NCI-H1048 (cell line): ENCODE data around the gene PARD3B.

Source experiments
- DNase-seq: peaks from one replicate; lab custom pipeline; 2025; lab: John Stamatoyannopoulos, UW

Gene PARD3B

DNA sequence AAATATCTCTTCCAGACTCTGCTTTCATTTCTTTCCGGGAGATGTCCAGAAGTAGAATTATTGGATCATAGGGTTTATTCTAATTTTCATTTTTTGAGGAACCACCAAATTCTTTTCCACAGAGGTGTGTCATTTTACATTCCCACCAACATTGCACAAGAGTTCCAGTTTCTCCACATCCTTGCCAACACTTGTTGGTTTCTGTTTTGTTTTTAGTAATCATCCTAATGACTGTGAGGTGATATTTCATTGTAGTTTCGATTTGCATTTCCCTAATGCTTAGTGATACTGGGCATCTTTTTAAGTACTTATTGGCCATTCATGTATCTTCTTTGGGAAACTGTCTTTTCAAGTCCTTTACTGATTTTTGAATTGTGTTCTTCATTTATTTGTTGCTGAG, 513.1 kb downstream of the PARD3B start:
- DNase-seq, result no peak

DNA sequence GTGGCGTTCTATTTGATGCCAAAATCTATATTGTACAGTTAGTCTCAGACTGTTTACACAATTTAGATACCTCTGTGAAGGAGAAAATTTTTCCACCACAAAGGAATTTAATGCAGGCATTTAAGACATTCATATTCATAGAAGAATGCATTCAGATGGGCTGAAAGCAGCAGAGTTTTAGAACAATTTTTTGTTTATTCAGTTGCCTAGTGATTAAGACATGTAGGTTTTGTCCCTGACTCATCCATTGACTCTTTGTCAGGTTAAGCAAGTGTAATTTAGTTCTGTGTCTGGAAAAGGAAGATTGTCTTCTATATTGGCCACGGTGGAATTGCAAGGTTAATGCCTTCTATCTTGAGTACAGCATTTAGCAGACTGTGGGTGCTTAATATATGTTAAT, 515.0 kb downstream of the PARD3B start:
- no peak for DNase-seq

DNA sequence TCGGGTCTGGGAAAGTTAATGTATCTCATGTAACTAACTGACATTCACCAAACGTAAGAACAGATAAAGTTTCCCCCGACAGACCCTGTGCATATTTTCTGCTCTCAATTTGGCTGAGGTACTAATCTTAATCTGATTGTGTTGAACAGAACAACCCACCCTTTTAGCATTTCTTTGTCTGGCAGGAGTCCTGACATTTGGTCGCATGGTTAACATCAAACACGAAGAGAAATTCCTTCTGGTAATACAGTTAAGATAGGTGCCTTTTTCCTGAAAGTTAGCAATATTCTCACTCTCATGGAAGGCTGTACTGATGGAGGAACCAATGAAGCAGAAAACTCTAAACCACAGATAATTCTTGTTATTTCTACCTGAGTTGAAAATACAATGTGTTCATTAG, 520.8 kb downstream of the PARD3B start:
- no peak for DNase-seq

DNA sequence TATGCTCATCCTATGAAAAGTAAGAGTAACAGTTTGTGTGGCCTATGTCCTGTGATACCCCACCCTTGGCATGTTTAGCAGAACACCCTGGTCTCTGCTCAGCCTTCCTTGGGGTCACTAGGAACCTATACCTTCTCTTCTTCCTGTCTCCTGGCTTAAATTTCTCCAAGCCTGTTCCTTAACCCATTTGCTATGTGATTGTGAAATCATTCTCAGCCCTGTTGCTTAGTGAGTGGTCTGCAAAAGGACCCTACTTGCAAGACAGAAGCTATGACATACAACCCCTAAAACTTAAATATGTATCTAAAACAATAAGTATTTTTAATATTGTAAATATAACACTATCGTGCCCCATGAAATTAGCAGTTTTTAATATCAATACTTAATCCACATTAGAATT, 524.7 kb downstream of the PARD3B start:
- DNase-seq, result no peak

DNA sequence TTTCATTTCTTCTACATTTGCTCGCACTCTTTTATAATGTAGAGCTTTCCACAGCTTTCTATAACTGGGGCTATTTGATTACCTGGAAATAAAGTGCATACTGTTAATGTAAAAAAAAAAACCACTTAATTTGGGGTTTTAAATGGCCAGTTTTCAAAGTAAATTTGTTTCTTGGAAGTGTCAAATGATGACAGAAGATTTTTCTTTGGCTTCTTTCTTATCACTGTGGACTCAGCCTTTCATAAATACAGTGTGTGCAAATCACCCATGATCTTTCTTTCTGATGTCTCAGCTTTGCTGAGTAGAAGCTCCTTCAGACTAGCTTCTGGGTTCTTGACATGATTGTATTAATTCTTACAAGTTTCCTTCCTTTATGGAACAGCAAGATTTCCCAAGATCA, 525.6 kb downstream of the PARD3B start:
- DNase-seq, result no peak

DNA sequence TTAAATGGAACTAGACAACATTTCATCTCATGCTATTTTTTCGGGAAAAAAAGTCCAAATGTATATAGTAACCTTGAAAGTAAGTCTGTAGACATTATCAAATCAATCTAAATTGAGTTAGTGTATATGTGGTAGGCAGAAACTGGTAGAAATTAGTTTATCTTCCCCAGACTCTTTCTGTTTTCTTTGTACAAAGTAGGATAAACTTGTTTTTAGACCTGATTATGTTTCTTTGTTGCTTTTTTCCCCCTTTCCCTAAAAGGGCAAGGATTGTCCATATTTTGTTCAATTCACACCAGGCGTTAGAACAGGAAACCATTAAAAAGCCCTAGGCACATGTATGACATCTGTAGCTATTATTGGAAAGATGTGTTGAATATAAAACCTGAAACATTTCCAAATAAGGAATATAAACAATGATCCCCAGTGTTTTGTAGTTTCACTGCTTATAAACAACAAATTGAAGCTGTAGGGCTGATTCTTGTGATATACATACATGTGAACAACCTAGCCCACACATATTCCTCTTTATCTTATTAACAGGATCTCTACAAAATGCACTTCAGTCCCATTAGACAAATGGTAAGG, 528.3 kb downstream of the PARD3B start:
- no peak for DNase-seq

DNA sequence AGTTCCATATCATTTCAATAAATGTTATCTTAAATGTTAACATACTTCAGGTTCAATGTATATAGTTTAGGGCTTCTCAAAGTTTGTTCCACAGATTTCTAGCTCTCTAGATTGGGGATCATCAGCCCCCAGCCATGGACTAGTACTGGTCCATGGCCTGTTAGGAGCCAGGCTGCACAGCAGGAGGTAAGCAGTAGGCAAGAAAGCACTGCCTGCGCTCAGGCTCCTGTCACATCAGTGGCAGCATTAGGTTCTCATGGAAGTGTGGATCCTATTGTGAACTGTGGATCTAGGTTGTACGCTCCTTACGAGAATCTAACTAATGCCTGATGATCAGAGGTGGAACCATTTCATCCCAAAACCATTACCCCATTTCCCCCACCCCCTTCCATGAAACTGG, 531.1 kb downstream of the PARD3B start:
- no peak for DNase-seq

DNA sequence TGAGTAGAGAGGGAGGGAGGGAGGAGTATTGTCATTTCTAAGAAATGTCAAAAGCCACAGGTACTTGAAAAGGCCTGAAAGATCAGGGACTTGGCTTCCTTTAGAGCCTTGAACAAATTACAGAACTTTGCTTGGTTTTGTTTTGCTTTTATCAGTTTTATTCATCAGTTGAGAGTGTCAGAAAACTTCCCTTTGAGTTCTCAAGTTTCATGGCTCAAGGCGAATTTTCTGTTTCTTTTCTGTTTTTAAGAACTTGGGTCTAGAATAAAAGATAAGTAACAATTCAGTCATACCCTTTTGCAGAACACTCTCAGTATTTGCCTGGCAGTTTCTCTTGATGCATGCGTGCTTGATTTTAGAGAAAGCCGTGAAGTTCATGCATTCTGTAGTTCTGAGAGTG, 531.9 kb downstream of the PARD3B start:
- no peak for DNase-seq

DNA sequence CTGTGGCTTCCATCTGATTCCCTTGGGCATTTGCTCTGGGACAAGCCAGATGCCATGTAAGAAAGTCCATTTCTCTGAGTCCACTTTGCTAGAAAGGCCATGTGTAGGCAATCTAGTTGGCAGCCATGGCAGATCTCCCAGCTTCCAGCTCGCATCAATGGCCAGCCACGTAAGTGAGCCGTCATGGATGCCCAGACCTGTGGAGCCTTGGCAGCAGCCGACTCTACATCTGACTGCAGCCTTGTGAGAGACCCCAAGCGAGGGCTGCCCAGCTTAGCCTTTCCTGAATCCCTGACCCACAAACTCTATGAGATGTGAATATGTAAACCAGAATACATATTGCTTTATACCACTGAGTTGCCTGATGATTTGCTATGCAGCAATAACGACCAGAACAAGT, 533.5 kb downstream of the PARD3B start:
- no peak for DNase-seq

DNA sequence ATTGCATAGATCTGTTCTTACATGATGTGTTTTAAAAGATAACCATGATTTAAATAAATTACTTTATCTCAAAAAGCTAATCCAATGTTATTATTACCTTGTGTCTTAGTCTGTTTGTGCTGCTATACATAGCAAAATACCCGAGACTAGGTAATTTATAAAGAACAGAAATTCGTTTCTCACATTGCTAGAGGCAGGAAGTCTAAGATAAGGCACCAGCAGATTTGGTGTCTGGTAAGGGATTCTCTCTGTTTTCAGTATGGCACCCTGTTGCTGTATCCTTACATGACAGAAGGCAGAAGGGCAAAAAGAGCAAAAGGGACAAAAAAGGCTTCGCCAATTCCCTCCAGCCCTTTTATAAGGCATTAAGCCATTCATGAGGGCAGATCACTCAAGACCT, 533.9 kb downstream of the PARD3B start:
- DNase-seq, result no peak

DNA sequence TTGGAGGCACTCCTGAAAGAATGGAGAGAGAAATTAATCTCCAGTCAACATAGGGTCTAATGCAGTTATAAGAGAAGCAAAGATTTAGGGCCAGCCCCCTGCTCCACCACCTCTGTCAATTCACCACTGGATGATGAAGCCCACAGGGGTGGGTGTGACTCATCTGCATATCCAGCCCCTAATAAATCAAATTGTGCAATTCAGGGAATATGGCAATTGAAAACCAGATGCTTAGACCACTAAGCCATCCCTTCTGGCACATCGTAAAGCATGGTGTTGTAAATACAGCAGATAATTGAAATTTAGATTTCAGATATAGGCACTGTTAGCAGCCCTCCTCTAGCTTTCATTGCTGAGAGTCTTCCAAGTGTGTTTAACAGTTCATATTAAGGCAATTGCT, 541.4 kb downstream of the PARD3B start:
- no peak for DNase-seq

DNA sequence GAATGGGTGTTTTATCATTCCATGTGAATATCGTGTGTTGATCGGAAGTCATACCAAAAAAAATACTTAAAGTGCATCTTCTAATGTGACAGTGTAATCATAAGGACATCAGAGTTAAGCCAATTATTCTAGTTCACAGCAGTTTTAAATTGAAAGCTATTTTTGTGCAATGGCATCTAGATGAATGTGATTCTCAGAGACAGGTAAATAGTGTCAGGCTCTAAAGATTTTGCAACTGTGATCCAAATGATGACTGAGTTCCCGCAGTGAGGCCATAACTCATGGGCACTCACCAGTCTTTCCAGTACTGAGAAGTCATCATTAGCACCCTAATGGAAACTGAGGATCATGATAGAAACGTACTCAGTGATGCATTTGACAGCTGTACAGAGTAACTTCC, 542.6 kb downstream of the PARD3B start:
- no peak for DNase-seq

DNA sequence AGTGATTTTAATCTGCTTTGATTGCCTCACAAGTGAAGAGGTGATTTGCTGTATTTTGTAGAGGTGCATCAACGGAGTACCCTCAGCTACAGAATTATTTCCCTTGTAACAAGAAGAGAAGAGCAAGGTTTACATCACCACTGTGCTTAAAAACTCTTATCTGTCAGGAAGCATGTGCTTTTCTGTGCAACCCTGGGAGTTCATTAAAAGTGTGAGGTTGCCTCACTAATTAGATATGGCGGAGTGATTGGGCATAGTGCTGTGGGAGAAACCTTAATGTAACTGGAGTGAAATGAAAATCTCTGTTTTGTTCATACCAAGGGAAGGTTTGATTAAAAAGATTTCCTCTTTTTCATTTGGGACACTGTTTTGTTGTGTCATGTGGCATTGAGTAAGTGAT, 544.7 kb downstream of the PARD3B start:
- no peak for DNase-seq

DNA sequence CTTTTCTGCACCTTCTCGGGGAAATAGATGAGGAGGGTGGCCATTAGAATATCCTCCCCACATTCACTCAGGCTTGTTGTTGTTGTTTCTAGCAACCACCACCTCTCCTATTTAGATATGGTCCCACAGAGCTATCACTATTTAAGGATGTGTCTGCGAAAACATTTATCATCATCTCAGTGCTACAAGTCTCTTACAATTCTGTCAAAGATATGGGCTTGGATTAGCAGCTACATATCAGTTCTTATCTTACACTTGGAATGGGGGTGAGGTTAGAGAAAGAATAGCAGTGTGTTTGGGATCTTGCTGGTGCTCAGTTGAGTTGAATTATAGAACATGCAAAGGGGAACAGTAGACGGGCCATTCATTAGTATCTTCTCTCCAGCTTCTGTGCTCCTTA, 546.1 kb downstream of the PARD3B start:
- DNase-seq, result no peak

DNA sequence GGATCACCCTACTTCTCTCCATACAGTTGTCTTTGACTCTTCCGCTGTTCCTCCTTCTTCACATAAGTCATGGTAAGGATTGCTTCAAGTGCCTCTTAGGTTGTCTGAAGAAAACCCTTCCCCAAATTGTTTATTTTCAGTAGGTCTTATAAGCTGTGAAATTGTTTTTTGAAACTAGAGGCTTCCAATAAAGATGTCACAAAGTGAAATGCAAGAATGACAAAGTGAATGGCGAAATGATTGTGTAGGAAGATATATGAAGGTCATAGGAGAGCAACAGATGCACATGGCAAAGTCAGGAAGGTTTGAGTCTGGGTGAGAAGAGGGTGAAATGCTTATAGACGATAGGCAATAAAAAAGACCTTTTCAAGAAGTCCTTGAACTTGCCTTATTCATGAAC, 548.8 kb downstream of the PARD3B start:
- DNase-seq, result no peak

DNA sequence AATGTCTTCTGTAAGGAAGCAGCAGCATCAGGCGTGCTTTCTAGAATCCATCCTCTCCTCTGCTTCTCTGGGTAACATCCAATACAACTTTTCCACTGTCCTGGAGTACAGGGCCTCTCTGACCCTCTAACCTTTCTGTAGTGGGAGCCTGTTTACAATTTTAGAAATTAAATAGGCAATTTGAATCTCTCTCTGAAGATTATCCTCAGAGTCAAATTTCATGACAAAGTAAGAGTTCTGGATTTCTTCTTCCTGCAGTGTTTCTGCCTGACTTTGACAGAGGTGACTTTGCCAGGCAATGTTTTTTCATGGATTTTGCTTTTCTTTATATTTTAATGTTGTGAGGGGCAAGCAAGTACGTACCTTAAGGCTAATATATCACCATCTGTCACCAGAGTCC, 558.4 kb downstream of the PARD3B start:
- DNase-seq, result no peak

DNA sequence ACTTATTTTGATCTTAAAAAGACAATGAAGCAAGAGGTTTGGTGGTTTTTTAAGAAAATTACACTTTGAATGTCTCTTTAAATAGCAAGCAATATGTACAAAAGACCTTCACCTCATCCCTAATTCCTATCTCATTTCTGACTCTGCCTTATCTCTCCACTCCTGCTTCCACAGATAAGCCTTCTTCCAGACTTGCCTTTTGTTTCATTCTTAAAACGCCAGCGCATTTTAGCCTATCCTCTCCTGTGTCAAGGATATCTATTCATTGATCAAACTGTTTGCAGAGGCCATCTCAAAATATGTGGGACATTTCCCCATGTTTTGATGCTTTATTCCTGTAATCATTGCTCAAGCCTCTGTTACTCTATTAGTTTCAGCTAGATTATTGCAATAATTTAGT, 562.5 kb downstream of the PARD3B start:
- no peak for DNase-seq

DNA sequence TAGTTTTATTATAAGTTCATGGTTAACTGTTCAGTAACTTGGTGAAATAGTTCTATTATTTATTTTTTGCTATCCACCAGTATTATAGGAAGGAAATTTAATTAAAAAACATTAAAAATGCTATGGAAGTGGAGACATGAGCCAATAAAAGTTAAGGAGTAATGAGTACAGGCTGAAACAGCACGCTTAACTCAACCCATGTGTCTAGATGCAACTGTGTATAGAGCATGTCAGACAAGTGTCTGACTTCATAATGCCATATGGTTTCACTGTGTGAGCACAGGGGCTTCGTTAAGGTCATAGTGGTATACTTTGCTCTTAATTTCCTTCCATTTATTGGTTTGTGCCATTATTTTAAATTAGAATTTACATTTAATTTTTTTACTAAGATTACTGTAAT, 570.2 kb downstream of the PARD3B start:
- no peak for DNase-seq

DNA sequence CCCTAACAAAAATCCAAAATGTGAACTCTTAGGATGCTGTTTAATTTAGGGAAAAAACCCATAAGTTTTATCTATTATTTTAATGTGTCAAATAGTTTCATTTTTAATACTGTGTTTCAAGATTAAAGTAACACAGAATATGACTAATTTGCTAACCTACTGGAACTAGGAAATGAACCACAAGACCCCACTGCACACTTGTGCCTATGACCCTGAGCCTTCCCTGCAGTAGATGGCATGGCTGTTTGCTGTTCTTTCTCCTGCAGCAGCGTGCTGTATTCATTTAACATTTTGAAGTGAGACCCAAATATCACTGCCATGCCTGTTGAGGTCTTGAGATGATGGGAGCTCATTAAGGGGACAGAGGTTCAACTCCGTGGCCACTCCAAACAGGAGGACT, 571.9 kb downstream of the PARD3B start:
- DNase-seq, result no peak

DNA sequence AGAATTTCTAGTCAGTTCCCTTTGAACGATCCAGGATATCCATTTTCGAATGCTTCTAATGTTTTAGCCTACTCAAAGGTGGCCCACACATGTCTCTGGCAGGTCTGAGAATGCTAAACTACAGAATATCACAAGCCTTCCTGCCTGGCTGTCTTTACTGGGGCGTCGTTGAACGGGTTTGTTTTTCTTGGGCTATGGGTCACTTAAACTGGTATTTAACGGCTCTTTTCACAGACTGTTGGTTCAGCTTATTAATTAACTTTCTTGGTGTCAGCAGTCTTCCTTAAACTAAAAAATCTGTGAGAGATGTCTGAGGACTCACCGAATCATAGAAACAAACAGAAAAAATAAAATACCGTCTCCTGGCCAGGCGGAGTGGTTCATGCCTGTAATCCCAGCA, 573.9 kb downstream of the PARD3B start:
- DNase-seq, result no peak

DNA sequence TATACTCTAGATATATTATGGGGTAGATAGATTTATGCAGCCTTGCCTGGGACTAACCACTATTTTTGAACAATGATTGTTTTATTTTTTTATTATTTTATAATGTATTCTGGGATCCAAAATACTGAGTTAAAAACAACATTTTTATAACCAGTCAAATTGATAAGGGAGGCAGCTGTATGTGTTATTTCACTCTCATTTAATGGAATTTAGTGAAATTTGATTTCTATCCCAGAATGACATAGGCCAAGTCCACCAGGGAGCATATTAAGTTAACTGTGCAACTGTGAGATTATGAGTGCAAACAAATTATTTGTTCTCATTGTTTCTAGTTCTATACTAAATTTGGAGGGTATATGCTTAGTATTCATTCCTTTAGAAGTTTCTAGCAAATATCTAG, 583.5 kb downstream of the PARD3B start:
- DNase-seq, result no peak

DNA sequence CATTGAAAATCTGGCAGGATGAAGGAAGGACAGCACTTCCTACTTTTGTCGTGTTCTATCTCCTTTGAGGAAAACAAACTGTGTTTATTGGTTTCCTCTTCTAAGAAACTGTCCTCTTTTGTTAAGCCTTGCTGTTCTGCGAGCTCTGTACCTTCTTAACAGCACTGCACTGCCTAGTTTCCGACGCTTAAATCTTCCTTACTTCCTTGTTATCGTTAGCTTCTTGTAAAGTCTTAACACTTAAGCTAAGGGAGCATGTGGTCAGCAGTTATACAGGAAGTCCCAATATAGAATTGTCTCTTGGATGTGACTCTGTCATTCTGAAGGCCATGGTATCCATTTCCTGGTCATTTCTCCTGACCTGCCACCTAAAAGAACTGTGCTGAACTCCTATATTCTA, 584.3 kb downstream of the PARD3B start:
- no peak for DNase-seq

DNA sequence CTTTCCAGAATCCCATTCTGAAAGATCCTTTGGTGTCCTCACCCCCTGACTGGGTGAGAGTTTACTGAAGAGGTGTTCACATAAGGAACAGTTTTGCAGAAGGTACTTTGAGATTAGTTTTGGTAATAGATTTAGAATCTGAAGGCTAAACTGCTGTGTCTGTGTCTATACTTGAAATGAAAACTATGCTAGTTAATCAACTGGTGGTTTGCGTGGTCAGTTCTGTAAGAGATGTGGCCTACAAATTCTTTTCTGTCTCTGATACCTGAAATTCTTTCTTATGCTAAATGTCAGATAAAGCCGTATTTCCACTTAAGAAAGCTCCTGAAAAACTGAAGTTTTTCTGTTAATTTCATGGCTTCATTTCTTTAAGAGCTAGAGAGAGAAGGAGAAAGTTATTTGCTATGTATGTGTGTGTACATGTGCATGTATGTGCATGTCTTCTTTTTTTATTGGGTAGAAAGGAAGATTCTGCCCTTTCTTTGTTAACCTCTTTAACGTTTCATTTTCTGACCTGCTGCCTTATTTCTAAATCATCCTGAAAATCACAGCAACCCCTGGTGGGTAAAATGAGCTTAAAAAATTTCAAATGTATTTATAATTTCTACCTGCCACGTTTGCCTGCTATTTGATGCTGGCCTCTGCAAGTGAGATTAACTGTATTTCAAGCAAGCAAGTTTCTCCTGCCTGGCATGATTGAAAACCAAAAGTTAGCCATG, 585.0 kb downstream of the PARD3B start:
- no peak for DNase-seq

DNA sequence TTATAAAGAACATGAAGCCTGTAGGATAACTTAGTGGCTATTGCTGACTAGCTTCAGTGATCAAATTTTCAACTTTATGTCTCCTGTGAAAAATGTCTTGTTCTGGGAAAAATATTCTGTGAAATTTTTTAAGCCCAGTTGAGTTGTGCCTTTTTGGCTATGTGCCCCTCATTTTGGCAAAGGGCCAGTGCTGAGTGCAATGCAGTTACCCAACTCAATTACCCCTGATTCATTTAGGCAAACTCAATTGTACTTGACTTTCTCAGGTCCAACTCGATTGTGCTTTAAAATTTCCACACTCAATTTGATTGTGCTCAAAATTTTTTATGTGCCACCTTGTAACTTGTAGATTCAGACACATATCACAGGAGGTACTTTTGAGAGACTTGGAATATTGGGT, 588.3 kb downstream of the PARD3B start:
- no peak for DNase-seq
